Liver (tissue), 9 donors: ENCODE data around the gene PLCB2. TPM values are rescaled to one million over a fixed set of nuclear protein-coding genes. Genes with fewer than 3 reads are reported as not detected.

ENCODE experiments used
- DNase-seq: peaks from one replicate; pipeline ENCODE4 v3.0.0-alpha.2; 2017; ENCODE audit warnings: low spot score
- H3K27ac ChIP-seq, 2 donors: one replicate each; pipeline ENCODE4 v1.7.0; 2013; ENCODE audit warnings: inconsistent platforms in 2 of 2, low read length in 2 of 2, control low read depth in 1 of 2, low read depth in 1 of 2, mild to moderate bottlenecking in 1 of 2
- H3K27me3 ChIP-seq, 4 donors: one replicate each; pipeline versions ENCODE4 v1.6.1 to v1.7.0; 2013; ENCODE audit warnings: low read length in 3 of 4, inconsistent platforms in 1 of 4, mild to moderate bottlenecking in 1 of 4, moderate library complexity in 1 of 4; ENCODE audit not compliant: control insufficient read depth in 4 of 4, insufficient read depth in 4 of 4
- H3K36me3 ChIP-seq, 4 donors: one replicate each; pipeline versions ENCODE4 v1.6.1 to v1.7.0; 2013; ENCODE audit warnings: low read length in 3 of 4, mild to moderate bottlenecking in 3 of 4, low read depth in 1 of 4, moderate library complexity in 1 of 4; ENCODE audit not compliant: control insufficient read depth in 4 of 4, insufficient read depth in 3 of 4
- H3K4me1 ChIP-seq, 4 donors: one replicate each; pipeline versions ENCODE4 v1.6.1 to v1.7.0; 2013; ENCODE audit warnings: low read length in 3 of 4, mild to moderate bottlenecking in 3 of 4, moderate library complexity in 1 of 4; ENCODE audit not compliant: control insufficient read depth in 4 of 4, insufficient read depth in 4 of 4
- H3K4me3 ChIP-seq, 3 donors: one replicate each; pipeline versions ENCODE4 v1.6.1 to v1.7.0; 2013; ENCODE audit warnings: low read length in 3 of 3, control low read depth in 1 of 3, low read depth in 1 of 3, mild to moderate bottlenecking in 1 of 3
- H3K9ac ChIP-seq, 2 donors: one replicate each; pipeline ENCODE4 v1.7.0; 2013; ENCODE audit warnings: low read length in 2 of 2, mild to moderate bottlenecking in 2 of 2, moderate library complexity in 2 of 2, control low read depth in 1 of 2, low read depth in 1 of 2
- H3K9me3 ChIP-seq, 4 donors: one replicate each; pipeline versions ENCODE4 v1.6.1 to v1.7.0; 2013; ENCODE audit warnings: low read length in 3 of 4; ENCODE audit not compliant: control insufficient read depth in 4 of 4
- ATF3 ChIP-seq: IDR thresholded peaks from 2 replicates; pipeline ENCODE4 v1.6.1; 2016; ENCODE audit warnings: antibody characterized with exemption
- EGR1 ChIP-seq, 2 donors: IDR thresholded peaks; 2 replicates each; pipeline ENCODE4 v1.6.1; 2016 to 2018; ENCODE audit warnings: antibody characterized with exemption in 2 of 2, low read depth in 2 of 2
- FOXA1 ChIP-seq: IDR thresholded peaks from 2 replicates; pipeline ENCODE4 v1.6.1; 2016; ENCODE audit warnings: antibody characterized with exemption
- GABPA ChIP-seq, 2 donors: IDR thresholded peaks in 1 of 2; conservative IDR thresholded peaks in 1 of 2; 2 replicates each; pipeline ENCODE4 v1.6.1; 2016; ENCODE audit warnings: antibody characterized with exemption in 2 of 2, mild to moderate bottlenecking in 1 of 2, moderate library complexity in 1 of 2
- HNF4A ChIP-seq, 2 donors: conservative IDR thresholded peaks; 2 replicates each; pipeline ENCODE4 v1.6.1; 2016; ENCODE audit warnings: antibody characterized with exemption in 2 of 2, mild to moderate bottlenecking in 2 of 2
- JUND ChIP-seq, 2 donors: IDR thresholded peaks; 2 replicates each; pipeline ENCODE4 v1.6.1; 2016; ENCODE audit warnings: antibody characterized with exemption in 2 of 2
- MAX ChIP-seq: IDR thresholded peaks from 2 replicates; pipeline ENCODE4 v1.6.1; 2016; ENCODE audit warnings: antibody characterized with exemption
- NR2F2 ChIP-seq: IDR thresholded peaks from 2 replicates; pipeline ENCODE4 v1.6.1; 2016; ENCODE audit warnings: antibody characterized with exemption
- RAD21 ChIP-seq, 2 donors: IDR thresholded peaks; 2 replicates each; pipeline ENCODE4 v1.6.1; 2016; ENCODE audit warnings: antibody characterized with exemption in 2 of 2, mild to moderate bottlenecking in 2 of 2
- SP1 ChIP-seq: IDR thresholded peaks from 2 replicates; pipeline ENCODE4 v1.6.1; 2018; ENCODE audit warnings: antibody characterized with exemption, mild to moderate bottlenecking
- YY1 ChIP-seq: IDR thresholded peaks from 2 replicates; pipeline ENCODE4 v1.6.1; 2016; ENCODE audit warnings: antibody characterized with exemption, mild to moderate bottlenecking
- WGBS: extraction: QIAGEN DNeasy Blood & Tissue Kit; methylation state at CpG from one replicate; pipeline ENCODE4 v1.1.7; 2013; 5-methylcytosine and 5-hydroxymethylcytosine counted together
- polyA plus RNA-seq, 2 donors: library from polyadenylated mRNA; stranded (reverse) in 1 of 2; unstranded in 1 of 2; fragments of 200-250 nt in 1 of 2; fragments of >200 nt in 1 of 2; fragmentation: Nextera tagmentation in 1 of 2; extraction: Ambion mirVana in 1 of 2; gene quantifications; one replicate each; pipeline versions ENCODE4 v1.2.1 to v1.2.3, GENCODE V29; 2013 to 2015
- total RNA-seq, 2 donors: library from RNA; depleted of rRNA; stranded (reverse); fragments of >200 nt; gene quantifications; one replicate each; pipeline ENCODE4 v1.2.3, GENCODE V29; 2014
- TF ChIP-seq, protein P1 (sequence below): fragments of 150-350 bp; IDR thresholded peaks from 2 replicates; pipeline ENCODE4 v1.5.1; 2017; ENCODE audit warnings: improper control_type of control experiment, low read depth, low read length; ENCODE audit not compliant: missing input control
- TF ChIP-seq, protein P2 (sequence below): IDR thresholded peaks from 2 replicates; pipeline ENCODE4 v1.6.1; 2016; ENCODE audit warnings: antibody characterized with exemption
- TF ChIP-seq, protein P3 (sequence below): IDR thresholded peaks from 2 replicates; pipeline ENCODE4 v1.6.1; 2016; ENCODE audit warnings: antibody characterized with exemption, mild to moderate bottlenecking
- donor health status: healthy.
- donor health status: healthy.
- donor health status: healthy.
- donor health status: healthy.
- donor health status: healthy.

The PLCB2 gene
- total and polyA plus RNA-seq, 4 donors: 2.1 to 13.3 (median 7.6) TPM

DNA sequence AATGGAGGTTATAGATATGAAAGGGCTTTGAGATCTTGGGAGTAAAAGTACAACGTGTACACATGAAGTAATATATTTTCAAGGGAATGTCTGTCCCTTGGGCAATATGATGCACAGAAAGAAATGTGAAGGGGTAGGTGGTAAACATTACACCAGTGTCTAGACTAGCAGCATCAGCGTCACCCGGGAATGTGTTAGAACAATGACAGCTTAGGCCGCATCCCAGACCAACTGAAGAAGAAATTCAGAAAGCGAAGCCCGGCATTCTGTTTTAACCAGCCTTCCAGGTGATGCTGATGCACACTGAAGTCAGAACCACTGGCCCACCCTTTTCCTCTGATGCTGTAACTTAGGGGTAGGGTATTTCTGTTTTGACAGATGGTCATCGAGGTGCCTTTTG, 22.1 kb upstream of the PLCB2 start:
- Histone ChIP-seq H3K27ac (no peak overlapping the region), H3K9me3 (no peaks in the 10 kb centered on the region), H3K9ac (no peak overlapping the region), H3K4me1 (peaks cover 0 to 12% (median under 1%) of the 10 kb centered on the region in 4 donors), H3K36me3 (peaks cover 0 to 1% (median 0%) of the 10 kb centered on the region in 4 donors), H3K27me3 (no peaks in the 10 kb centered on the region), H3K4me3 (no peak overlapping the region)
- TF ChIP-seq, protein P1, sequence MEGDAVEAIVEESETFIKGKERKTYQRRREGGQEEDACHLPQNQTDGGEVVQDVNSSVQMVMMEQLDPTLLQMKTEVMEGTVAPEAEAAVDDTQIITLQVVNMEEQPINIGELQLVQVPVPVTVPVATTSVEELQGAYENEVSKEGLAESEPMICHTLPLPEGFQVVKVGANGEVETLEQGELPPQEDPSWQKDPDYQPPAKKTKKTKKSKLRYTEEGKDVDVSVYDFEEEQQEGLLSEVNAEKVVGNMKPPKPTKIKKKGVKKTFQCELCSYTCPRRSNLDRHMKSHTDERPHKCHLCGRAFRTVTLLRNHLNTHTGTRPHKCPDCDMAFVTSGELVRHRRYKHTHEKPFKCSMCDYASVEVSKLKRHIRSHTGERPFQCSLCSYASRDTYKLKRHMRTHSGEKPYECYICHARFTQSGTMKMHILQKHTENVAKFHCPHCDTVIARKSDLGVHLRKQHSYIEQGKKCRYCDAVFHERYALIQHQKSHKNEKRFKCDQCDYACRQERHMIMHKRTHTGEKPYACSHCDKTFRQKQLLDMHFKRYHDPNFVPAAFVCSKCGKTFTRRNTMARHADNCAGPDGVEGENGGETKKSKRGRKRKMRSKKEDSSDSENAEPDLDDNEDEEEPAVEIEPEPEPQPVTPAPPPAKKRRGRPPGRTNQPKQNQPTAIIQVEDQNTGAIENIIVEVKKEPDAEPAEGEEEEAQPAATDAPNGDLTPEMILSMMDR: no peak
- TF ChIP-seq, protein P2, sequence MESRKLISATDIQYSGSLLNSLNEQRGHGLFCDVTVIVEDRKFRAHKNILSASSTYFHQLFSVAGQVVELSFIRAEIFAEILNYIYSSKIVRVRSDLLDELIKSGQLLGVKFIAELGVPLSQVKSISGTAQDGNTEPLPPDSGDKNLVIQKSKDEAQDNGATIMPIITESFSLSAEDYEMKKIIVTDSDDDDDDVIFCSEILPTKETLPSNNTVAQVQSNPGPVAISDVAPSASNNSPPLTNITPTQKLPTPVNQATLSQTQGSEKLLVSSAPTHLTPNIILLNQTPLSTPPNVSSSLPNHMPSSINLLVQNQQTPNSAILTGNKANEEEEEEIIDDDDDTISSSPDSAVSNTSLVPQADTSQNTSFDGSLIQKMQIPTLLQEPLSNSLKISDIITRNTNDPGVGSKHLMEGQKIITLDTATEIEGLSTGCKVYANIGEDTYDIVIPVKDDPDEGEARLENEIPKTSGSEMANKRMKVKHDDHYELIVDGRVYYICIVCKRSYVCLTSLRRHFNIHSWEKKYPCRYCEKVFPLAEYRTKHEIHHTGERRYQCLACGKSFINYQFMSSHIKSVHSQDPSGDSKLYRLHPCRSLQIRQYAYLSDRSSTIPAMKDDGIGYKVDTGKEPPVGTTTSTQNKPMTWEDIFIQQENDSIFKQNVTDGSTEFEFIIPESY: no peak
- TF ChIP-seq, protein P3, sequence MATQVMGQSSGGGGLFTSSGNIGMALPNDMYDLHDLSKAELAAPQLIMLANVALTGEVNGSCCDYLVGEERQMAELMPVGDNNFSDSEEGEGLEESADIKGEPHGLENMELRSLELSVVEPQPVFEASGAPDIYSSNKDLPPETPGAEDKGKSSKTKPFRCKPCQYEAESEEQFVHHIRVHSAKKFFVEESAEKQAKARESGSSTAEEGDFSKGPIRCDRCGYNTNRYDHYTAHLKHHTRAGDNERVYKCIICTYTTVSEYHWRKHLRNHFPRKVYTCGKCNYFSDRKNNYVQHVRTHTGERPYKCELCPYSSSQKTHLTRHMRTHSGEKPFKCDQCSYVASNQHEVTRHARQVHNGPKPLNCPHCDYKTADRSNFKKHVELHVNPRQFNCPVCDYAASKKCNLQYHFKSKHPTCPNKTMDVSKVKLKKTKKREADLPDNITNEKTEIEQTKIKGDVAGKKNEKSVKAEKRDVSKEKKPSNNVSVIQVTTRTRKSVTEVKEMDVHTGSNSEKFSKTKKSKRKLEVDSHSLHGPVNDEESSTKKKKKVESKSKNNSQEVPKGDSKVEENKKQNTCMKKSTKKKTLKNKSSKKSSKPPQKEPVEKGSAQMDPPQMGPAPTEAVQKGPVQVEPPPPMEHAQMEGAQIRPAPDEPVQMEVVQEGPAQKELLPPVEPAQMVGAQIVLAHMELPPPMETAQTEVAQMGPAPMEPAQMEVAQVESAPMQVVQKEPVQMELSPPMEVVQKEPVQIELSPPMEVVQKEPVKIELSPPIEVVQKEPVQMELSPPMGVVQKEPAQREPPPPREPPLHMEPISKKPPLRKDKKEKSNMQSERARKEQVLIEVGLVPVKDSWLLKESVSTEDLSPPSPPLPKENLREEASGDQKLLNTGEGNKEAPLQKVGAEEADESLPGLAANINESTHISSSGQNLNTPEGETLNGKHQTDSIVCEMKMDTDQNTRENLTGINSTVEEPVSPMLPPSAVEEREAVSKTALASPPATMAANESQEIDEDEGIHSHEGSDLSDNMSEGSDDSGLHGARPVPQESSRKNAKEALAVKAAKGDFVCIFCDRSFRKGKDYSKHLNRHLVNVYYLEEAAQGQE: no peak
- TF ChIP-seq NR2F2 (no peak), EGR1 (IDR thresholded peaks at IDR 0.05; ENCODE audit: low read depth in 2 of 2) (no peak), GABPA (IDR thresholded peaks at IDR 0.05 in 1 of 2, conservative IDR thresholded peaks at IDR 0.05 in 1 of 2) (no peak), FOXA1 (no peak), SP1 (no peak), RAD21 (IDR thresholded peaks at IDR 0.05) (no peak), ATF3 (no peak), MAX (no peak), HNF4A (conservative IDR thresholded peaks at IDR 0.05) (no peak)
- no peak for DNase-seq
- 91% methylated on average over 7 of the region's 7 CpGs for WGBS

DNA sequence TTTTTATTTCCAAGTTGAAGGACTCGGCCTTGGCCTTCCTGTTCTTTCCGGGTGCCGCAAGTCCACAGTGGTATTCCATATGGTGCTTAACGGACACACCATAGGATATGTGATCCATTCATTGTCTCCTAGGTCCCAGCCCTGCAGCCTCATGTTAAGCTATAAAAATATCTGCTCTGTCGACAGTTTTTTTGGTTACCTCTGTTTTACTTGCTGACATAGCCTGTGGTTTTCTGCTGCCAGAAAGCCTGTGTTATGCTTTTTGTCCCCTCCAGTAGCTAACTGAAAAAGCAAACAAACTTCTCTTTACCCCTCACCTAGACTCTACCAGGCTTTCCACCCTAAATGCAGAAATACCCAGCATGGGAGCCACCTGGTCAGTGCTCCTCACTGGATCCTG, 21.0 kb upstream of the PLCB2 start:
- no peak for DNase-seq
- WGBS: 80% methylated on average over 5 of the region's 5 CpGs
- Histone ChIP-seq H3K9ac (no peak overlapping the region), H3K9me3 (no peaks in the 10 kb centered on the region), H3K4me1 (peaks cover 0 to 9% (median 4%) of the 10 kb centered on the region in 4 donors), H3K4me3 (no peak overlapping the region), H3K36me3 (peaks cover 0 to 1% (median 0%) of the 10 kb centered on the region in 4 donors), H3K27me3 (no peaks in the 10 kb centered on the region), H3K27ac (no peak overlapping the region)
- TF ChIP-seq JUND (IDR thresholded peaks at IDR 0.05): no peak
- TF ChIP-seq ATF3: no peak
- TF ChIP-seq FOXA1: no peak
- TF ChIP-seq, protein P1: no peak
- TF ChIP-seq, protein P3: no peak
- no peak for TF ChIP-seq SP1
- TF ChIP-seq NR2F2: no peak
- no peak for TF ChIP-seq HNF4A (conservative IDR thresholded peaks at IDR 0.05)
- TF ChIP-seq YY1: no peak
- TF ChIP-seq RAD21 (IDR thresholded peaks at IDR 0.05): no peak
